HG03139 (cell line): ENCODE data around the gene TXLNB.
"Not testable (repeated sequence)": the region's sequence is repeated elsewhere in the genome, so short reads cannot be mapped to it uniquely, and the experiment has no call there.

Experiments used
- ATAC-seq: cut with Tn5 transposase; IDR thresholded peaks from one replicate; pipeline ENCODE4 v1.9.1; 2021; ENCODE audit not compliant: unreplicated experiment

The TXLNB gene

DNA sequence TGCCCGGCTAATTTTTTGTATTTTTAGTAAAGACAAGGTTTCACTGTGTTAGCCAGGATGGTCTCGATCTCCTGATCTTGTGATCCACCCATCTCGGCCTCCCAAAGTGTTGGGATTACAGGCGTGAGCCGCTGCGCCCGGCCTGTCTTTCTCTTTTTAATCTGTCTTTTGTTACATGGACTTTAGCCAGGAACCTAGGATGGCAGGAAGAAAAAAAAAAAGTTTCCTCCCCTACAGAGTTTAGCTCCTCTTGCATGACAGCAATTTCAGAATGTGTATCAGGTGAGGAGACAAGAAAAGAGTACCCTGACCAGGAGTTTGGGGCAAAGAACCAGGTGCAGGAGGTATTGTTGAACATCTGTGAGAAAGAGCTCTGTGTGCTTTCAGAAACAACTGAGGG, 21.4 kb upstream of the TXLNB start:
- ATAC-seq, result no peak

- ATAC-seq, result no peak
Measured at GRCh38 chr6:139311831-139312230, 20.0 kb upstream of the TXLNB start.

GRCh38 chr6:139308936-139309603, 17.3 kb upstream of the TXLNB start:
- ATAC-seq, result no peak

DNA sequence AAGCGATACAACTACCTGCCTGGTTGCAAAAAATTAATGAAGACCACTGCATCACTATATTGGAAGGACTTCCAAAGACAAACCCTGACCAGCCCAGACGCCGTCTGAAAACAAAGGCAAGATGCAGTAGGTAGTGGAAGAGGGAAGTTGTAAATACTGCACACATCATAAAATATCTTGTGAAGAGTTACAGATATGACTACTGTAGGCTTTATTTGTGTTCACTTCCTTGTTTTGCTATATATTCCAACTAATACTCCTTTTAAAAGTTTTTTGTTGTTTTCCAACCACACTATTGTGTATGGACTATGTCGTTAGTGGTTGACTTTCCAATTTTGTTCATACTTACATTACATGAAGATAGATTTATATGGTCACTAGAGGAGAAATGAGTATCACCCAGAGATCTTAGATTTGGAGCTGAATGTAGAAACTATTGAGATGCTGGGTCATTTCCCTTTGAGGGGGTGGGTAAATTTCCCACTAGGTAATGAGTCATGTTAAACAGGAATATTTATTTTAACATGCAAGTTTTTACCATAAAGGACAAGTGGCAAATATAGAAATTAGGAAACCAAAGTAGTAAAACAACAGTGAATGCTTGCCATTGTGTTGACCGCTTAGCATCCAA, 16.6 kb upstream of the TXLNB start:
- no peak for ATAC-seq

GRCh38 chr6:139306291-139306981, 14.6 kb upstream of the TXLNB start:
- ATAC-seq, result no peak

GRCh38 chr6:139303185-139303584, 11.4 kb upstream of the TXLNB start:
- no peak for ATAC-seq

- no peak for ATAC-seq
Measured at GRCh38 chr6:139297921-139298320, 6.1 kb upstream of the TXLNB start.

DNA sequence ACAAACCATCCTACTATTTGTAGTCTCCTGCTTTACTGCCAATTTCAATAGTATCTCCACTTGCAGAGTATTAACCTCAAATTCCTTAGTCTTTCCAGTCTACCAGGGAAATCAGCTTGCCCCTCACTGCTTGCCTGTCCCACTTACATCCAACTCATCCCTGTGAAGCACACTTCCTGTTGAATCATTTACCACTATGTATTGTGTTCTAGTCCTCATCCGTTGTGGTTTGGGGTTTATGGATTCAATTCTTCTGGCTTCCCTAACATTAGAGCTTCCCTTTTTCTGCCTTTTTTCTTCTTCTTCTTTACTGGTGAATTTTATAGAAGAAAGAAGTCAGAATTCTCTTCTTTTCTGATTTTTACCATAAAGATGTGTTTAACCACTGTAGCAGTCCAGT, 5.1 kb upstream of the TXLNB start:
- ATAC-seq, result no peak

DNA sequence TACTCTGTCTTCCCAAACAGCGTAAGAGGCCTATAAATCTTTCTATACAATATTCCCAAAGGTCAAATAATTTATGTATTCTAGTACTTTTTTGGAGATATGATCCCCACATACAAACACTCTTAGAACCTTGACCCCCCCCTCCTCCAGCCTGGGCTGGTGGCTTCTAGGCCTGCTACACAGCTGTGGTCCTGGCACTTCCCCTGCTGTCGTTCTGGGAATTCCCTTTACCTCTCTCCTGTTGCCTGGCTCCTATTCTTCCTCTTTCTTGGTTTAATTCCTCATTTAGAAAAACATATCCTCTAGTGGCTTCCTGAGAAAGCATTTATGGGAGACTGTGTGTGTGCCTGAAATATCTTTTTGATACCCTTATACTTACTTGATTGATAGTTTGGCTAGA, 4.1 kb upstream of the TXLNB start:
- no peak for ATAC-seq

GRCh38 chr6:139294090-139294489, 2.3 kb upstream of the TXLNB start:
- no peak for ATAC-seq

GRCh38 chr6:139293230-139293629, 1.4 kb upstream of the TXLNB start:
- not testable (repeated sequence) for ATAC-seq

DNA sequence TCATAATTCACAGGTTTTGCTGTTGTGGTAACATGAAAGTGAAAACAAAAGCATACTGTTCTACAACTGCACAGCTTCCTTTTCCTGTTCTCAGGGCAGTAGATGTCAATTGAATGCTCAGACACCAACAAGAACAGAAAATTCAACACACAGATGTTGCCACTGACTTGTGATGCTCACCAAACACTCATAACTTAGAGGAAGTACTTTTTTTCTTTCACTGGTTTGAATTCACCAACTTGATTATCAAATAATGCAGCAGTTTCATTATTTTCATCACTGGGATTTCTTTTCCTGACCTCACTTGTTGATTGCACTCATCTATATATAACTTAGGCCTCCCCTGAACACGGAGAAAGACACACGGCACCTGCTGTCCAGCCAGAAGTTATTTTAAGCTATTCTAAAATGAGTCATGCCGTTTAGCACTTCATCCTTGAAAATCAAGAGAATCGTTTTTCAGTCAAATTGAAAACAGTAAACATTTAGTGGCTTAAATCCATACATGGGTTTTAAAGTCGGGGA, 949 bp downstream of the TXLNB start:
- peak; percentile 78 for ATAC-seq

GRCh38 chr6:139289233-139289632, 2.6 kb downstream of the TXLNB start:
- no peak for ATAC-seq

DNA sequence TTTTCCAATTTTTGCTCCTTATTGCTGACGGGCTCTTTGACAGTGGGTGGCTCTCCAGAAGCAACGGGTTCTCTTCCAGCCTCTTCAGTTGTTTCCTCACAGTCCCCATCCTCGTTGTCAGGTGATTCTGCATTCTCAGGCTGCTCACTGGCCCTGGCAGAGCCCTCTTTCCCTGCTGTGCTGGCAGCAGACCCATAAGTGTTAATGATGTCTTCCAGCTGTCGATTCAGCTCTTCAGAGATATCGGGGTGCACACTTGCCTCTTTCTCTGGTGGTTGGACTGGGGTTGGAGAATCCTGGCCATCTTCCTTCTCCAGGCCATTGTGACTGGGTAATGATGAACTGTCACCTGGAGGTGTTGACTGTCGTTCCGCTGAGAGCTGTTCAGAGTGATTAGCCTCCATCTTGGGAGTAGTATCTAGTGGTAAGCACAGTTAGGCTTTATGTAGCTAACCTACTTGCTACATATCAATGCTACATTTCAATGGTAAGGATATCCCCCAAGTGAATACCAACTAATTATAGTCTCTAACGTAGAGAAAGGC, 3.2 kb downstream of the TXLNB start:
- no peak for ATAC-seq

DNA sequence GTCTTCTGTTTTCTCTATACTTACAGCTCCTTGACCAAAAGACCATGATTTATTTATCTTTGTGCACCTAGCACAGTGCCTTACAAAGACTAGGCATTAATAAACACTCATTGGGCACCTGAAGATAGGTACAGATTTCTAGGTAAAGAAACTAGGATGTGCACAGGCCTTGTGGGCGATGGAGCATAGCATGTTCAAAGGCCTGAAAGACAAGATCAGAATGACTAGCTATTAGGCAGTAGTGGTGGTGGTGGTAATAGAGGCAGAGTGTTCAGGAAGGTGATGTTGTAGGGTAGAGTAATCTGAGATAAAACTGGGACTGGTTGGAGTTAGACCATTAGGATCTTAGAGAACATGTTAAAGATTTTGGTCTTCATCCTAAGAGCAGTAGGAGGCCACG, 3.9 kb downstream of the TXLNB start:
- ATAC-seq, result no peak

- not testable (repeated sequence) for ATAC-seq
Measured at GRCh38 chr6:139286438-139286837, 5.4 kb downstream of the TXLNB start.

GRCh38 chr6:139285590-139285989, 6.2 kb downstream of the TXLNB start:
- no peak for ATAC-seq

DNA sequence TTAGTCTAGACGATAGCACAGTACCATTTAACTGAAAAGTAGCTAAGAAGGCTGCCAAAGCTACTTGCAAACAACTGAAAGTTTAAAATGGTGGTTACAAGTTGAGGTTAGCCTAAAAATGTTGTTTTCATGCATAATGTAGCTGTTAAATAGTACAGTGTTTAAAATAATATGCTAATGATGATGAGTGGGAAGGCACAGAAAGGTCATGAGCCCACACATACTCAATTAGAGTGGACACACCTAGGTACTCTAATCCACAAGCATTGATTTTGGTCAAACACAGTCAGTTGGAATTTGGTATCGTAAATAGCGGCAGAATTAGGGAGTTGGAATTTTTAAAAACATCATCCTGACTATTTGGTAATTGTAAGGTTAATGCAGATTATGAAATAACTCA, 7.0 kb downstream of the TXLNB start:
- no peak for ATAC-seq

DNA sequence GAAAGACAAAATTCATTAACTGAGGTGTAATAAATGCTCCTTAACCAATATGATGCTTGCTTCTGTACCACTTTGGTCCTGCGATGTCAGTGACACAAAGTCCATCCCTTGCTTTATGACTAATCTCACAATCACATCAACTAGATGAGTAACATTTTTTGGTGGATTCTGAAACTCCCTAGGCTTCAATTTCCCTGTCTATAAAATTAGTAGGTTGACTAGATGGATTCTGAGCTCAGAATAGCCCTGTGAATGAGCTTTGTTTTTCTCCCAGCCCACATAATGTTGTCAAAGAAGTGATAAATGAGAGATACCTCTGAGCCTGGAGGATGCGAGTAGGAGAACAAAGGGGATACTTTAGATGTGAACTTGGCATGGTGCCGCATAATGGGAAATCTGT, 9.1 kb downstream of the TXLNB start:
- ATAC-seq, result no peak

DNA sequence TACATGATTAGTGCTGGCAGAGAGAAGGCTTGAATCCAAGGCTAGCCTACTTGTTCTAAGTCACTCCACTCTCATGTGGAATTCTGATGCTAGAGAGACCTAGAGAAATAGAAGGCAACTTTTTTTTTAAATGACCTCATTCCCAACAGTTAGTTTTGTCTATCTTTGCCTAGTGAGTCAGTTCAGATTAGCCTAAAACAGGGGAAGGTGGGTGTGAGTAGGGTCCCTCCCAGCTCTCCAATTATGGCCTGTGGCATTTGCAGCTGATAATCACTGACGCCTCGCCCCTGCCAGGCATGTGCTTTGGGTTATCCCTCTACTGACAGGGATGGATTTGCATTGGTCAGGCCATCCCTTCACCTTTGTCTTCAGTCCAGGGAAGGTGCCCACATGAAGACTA, 13.6 kb downstream of the TXLNB start:
- ATAC-seq, result no peak

DNA sequence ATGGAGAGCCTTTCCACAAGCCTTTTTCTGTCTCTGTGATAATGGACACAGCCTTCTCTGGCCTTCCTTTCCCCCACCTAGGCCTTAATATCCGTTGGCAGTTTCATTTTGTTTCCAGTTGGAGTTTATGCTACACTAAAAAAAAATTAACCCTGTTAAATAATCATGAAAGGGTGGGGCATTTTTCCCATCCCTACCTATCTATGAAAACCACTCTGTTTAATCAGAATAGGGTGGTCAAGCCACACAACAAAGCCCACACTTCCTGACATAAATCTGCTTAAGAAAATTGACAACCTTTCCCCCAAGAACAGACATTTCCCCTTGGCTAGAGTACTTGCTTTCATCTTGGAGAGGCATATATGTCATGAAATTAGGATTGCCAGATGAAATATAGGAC, 14.2 kb downstream of the TXLNB start:
- ATAC-seq, result no peak

GRCh38 chr6:139277161-139277560, 14.6 kb downstream of the TXLNB start:
- no peak for ATAC-seq
